Gastrocnemius medialis (tissue), 4 donors: ENCODE results near the gene FAM124B. TPM values are rescaled to one million over a fixed set of nuclear protein-coding genes. Genes with fewer than 3 reads are reported as not detected.

ENCODE experiments used
- ATAC-seq, 2 donors: fragments of 150-250 bp; one replicate each; pipeline ENCODE4 v1.9.1; 2016
- DNase-seq, 2 donors: peaks; one replicate each; pipeline ENCODE4 v3.0.0-alpha.2; 2019
- H3K27ac ChIP-seq, 4 donors: fragments of 200-600 bp; sonication (generic); 1 replicate in 1 of 4; 2 replicates in 3 of 4; pipeline ENCODE4 v1.5.1; 2016 to 2018; ENCODE audit warnings: mild to moderate bottlenecking in 2 of 4, moderate library complexity in 1 of 4
- H3K27me3 ChIP-seq, 3 donors: fragments of 200-600 bp; sonication (generic) in 2 of 3; 1 replicate in 1 of 3; 2 replicates in 2 of 3; pipeline versions ENCODE4 v1.5.1 to v1.6.0; 2016 to 2019; ENCODE audit warnings: mild to moderate bottlenecking in 1 of 3, moderate library complexity in 1 of 3
- H3K36me3 ChIP-seq, 2 donors: fragments of 200-600 bp; sonication (generic) in 1 of 2; one replicate each; pipeline ENCODE4 v1.5.1; 2017 to 2018
- H3K4me1 ChIP-seq, 2 donors: fragments of 200-600 bp; sonication (generic) in 1 of 2; one replicate each; pipeline ENCODE4 v1.5.1; 2016 to 2017; ENCODE audit warnings: mild to moderate bottlenecking in 2 of 2
- H3K4me3 ChIP-seq, 4 donors: fragments of 200-600 bp; sonication (generic) in 3 of 4; 1 replicate in 1 of 4; 2 replicates in 3 of 4; pipeline ENCODE4 v1.5.1; 2016 to 2019; ENCODE audit warnings: mild to moderate bottlenecking in 2 of 4
- H3K9me3 ChIP-seq, 3 donors: fragments of 200-600 bp; sonication (generic) in 2 of 3; 1 replicate in 1 of 3; 2 replicates in 2 of 3; pipeline ENCODE4 v1.5.1; 2016 to 2019
- POLR2A ChIP-seq, 2 donors: fragments of 450-650 bp; IDR thresholded peaks; one replicate each; pipeline ENCODE4 v1.6.1; 2017; ENCODE audit warnings: antibody characterized with exemption in 2 of 2, mild to moderate bottlenecking in 2 of 2, moderate library complexity in 2 of 2
- in situ Hi-C, 4 donors: fragments of 200-750 bp; cut with MboI; loops; one replicate each; pipeline versions ENCODE4 v1.15.0 to v1.8.0; 2017; ENCODE audit warnings: low sequenced_read_pairs in 4 of 4
- intact Hi-C: fragments of 100-400 bp; cut with DNase I; formaldehyde crosslinking; loops from one replicate; pipeline ENCODE4 v1.15.1; 2023; ENCODE audit warnings: low total_unique reads
- total RNA-seq, 4 donors: library from RNA; depleted of rRNA; stranded (reverse); fragments of >200 nt; gene quantifications; one replicate each; pipeline versions ENCODE4 v1.1.0 to v1.2.3, GENCODE V29; 2016
- TF ChIP-seq, protein P1 (sequence below), 5 experiments: fragments of 450-650 bp in 3 of 5; fragments of 200-600 bp in 2 of 5; sonication (generic) in 2 of 5; IDR thresholded peaks in 4 of 5; conservative IDR thresholded peaks in 1 of 5; 1 replicate in 4 of 5; 2 replicates in 1 of 5; pipeline ENCODE4 v1.5.1; 2016 to 2019; ENCODE audit warnings: antibody characterized with exemption in 5 of 5, mild to moderate bottlenecking in 3 of 5, moderate library complexity in 3 of 5

The FAM124B gene
- total RNA-seq, 4 donors from 2014 or later = 1.7 to 2.4 (median 2.1) TPM

DNA sequence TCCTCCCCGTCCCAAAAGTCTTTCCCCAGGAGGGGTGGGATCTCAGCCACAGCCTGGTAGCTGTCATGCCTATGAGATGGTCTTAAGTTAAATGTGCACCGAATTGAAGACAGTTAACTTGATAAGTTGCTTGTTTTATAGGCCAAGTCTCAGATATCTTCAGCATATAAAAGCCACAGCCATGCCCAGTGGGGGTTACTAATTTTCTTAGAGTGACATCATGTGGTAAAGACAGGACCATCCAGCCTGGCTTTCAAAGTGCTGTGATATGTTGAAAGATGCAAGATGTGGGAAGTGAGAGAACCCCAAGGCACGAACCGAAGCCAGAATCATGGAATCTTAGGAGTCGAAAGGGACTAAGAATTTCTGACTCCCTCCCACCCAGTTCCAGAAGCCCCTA lies 42.1 kb upstream of the FAM124B start:
- H3K4me1 ChIP-seq = peaks cover 0 to 7% of the 10 kb centered on the region in 2 donors
- ATAC-seq (no peak), DNase-seq (no peak)
- TF ChIP-seq, protein P1, sequence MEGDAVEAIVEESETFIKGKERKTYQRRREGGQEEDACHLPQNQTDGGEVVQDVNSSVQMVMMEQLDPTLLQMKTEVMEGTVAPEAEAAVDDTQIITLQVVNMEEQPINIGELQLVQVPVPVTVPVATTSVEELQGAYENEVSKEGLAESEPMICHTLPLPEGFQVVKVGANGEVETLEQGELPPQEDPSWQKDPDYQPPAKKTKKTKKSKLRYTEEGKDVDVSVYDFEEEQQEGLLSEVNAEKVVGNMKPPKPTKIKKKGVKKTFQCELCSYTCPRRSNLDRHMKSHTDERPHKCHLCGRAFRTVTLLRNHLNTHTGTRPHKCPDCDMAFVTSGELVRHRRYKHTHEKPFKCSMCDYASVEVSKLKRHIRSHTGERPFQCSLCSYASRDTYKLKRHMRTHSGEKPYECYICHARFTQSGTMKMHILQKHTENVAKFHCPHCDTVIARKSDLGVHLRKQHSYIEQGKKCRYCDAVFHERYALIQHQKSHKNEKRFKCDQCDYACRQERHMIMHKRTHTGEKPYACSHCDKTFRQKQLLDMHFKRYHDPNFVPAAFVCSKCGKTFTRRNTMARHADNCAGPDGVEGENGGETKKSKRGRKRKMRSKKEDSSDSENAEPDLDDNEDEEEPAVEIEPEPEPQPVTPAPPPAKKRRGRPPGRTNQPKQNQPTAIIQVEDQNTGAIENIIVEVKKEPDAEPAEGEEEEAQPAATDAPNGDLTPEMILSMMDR (IDR thresholded peaks at IDR 0.05 in 4 of 5, conservative IDR thresholded peaks at IDR 0.05 in 1 of 5) = no peak
- TF ChIP-seq POLR2A (IDR thresholded peaks at IDR 0.05) = no peak
- intact Hi-C loops (loop anchor here (10.0 kb wide), 1 partner anchor 59 kb away; no protein-coding TSS in a partner anchor), in situ Hi-C loops (loop anchor here in 1 of 4 donors (10.0 kb wide), 1 partner anchor 79 kb away; no protein-coding TSS in a partner anchor)
- no peaks in the 10 kb centered on the region for H3K9me3 ChIP-seq
- peaks cover 0 to 11% (median 3%) of the 10 kb centered on the region in 3 donors for H3K27me3 ChIP-seq
- no peak overlapping the region for H3K4me3 ChIP-seq
- H3K36me3 ChIP-seq = no peaks in the 10 kb centered on the region
- no peak overlapping the region for H3K27ac ChIP-seq

DNA sequence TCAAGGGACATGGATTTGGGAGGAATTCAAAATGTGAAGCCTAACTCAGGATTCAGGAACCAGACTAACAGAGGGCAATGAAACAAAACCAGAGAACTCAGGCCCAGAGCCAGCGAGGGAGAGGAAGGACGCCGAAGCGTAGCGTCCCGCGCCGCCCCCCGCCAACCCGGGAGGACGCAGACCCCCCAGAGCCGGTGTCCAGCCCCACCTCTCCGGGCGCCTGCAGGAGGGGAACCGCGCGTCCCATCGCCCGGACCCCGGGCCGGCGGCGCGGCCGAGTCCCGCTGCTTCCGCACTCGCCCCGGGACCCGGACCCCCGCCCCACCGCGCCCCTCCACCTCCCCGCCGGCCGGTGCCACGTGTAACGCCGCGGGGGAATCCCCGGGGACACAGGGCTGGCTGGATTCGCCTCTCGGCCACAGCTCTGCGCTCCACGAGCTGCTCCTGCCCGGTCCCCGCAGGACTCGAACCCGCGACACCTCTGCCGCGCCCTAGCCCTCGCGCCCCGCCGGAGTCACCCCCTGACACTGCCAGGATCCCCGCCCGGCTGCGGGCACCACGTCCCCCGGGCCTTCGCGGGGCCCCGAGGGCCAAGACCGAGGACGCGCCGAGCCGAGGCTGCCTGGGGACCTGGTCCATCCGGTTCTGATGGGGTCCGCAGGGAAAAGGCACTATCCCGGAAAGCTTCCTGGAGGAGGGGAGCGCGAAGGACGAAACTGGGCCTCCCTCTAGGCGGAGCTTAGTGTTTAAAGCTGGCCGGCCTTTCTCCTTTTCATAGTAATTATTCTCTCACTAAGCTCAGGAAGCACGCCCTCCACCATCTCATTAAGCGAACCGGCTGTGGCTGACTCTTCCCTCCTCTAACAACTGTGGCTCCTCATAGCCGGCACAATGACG lies 40.4 kb upstream of the FAM124B start:
- peak in 1 of 2 donors; percentile 47 for ATAC-seq
- H3K4me1 ChIP-seq = peaks cover 0 to 7% of the 10 kb centered on the region in 2 donors
- no peaks in the 10 kb centered on the region for H3K9me3 ChIP-seq
- in situ Hi-C loops = loop anchor here in 1 of 4 donors (10.0 kb wide), 1 partner anchor 78 kb away; no protein-coding TSS in a partner anchor
- TF ChIP-seq, protein P1 (IDR thresholded peaks at IDR 0.05 in 4 of 5, conservative IDR thresholded peaks at IDR 0.05 in 1 of 5) = no peak
- no peak for TF ChIP-seq POLR2A (IDR thresholded peaks at IDR 0.05)
- intact Hi-C loops = loop anchor here (10.0 kb wide), 1 partner anchor 58 kb away; no protein-coding TSS in a partner anchor
- no peak for DNase-seq
- H3K36me3 ChIP-seq = no peaks in the 10 kb centered on the region
- peak overlapping the region in 1 of 4 donors; percentile 9 for H3K27ac ChIP-seq
- peak overlapping the region; percentile 52 to 63 (median 60) for H3K4me3 ChIP-seq
- peaks cover 0 to 11% (median 3%) of the 10 kb centered on the region in 3 donors for H3K27me3 ChIP-seq

DNA sequence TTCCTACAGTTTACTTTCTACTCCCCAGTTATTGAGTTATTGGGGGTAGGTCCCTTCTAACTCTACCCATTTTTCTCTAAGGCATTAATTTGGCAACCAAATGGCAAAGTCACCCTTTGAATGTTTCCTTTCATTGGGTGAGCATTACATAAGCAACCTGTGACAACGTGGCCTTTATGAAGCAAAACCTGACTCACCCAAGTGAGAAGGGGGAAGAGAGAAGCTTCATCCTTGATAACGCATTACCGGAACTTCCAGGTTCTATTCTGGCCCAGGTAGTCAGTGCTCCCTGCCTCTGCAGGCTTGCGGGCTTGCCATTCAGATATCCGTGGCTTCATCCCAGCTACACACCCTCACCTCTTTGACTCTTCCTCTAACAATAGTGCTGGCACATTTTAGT lies 39.1 kb upstream of the FAM124B start:
- peaks cover 0 to 11% (median 3%) of the 10 kb centered on the region in 3 donors for H3K27me3 ChIP-seq
- no peak for DNase-seq
- no peaks in the 10 kb centered on the region for H3K9me3 ChIP-seq
- H3K4me1 ChIP-seq = peaks cover 0 to 7% of the 10 kb centered on the region in 2 donors
- in situ Hi-C loops = loop anchor here in 1 of 4 donors (10.0 kb wide), 1 partner anchor 76 kb away; no protein-coding TSS in a partner anchor
- intact Hi-C loops = loop anchor here (10.0 kb wide), 1 partner anchor 56 kb away; no protein-coding TSS in a partner anchor
- H3K36me3 ChIP-seq = no peaks in the 10 kb centered on the region
- H3K4me3 ChIP-seq = no peak overlapping the region
- H3K27ac ChIP-seq = no peak overlapping the region
- TF ChIP-seq POLR2A (IDR thresholded peaks at IDR 0.05) = no peak
- TF ChIP-seq, protein P1 (IDR thresholded peaks at IDR 0.05 in 4 of 5, conservative IDR thresholded peaks at IDR 0.05 in 1 of 5) = no peak
- ATAC-seq = no peak

DNA sequence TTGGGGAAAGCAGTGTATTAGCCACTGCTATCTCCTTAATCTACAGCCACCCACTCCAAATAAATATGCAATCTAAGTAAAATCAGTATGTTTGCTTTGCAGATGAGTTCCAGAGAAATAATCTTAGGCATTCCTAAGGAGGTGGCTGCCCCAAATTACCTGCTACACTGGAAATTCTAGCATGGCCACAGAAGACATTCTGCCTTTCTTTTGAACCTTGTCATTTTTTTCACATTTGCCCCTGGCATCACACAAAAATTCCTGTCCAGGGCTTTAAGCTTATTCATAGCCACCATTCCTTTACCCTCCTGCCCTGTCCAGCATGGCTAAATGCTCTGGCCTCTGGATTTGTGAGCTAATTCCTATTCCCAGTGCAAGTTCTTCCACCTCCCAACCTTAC lies 36.8 kb upstream of the FAM124B start:
- in situ Hi-C loops (no loop called here), intact Hi-C loops (no loop called here)
- H3K27me3 ChIP-seq = peaks cover 0 to 11% (median 3%) of the 10 kb centered on the region in 3 donors
- H3K36me3 ChIP-seq = no peaks in the 10 kb centered on the region
- H3K4me1 ChIP-seq = peaks cover 0 to 7% of the 10 kb centered on the region in 2 donors
- TF ChIP-seq, protein P1 (IDR thresholded peaks at IDR 0.05 in 4 of 5, conservative IDR thresholded peaks at IDR 0.05 in 1 of 5) = no peak
- TF ChIP-seq POLR2A (IDR thresholded peaks at IDR 0.05) = no peak
- no peak overlapping the region for H3K4me3 ChIP-seq
- no peaks in the 10 kb centered on the region for H3K9me3 ChIP-seq
- DNase-seq (no peak), ATAC-seq (no peak)
- H3K27ac ChIP-seq = no peak overlapping the region
